BE2C (cell line): ENCODE results near the gene NR1H2.
A peak's percentile ranks its signal among the peaks of the same experiment; 100 is the strongest.

ENCODE experiments used
- DNase-seq: peaks from one replicate; pipeline ENCODE4 v3.0.0-alpha.2; 2020
- H3K27me3 ChIP-seq: fragments of 250-450 bp; sonication (Bioruptor Pico); 2 replicates; pipeline ENCODE4 v1.5.1; 2020; ENCODE audit warnings: mild to moderate bottlenecking
- H3K36me3 ChIP-seq: fragments of 250-450 bp; sonication (Bioruptor Pico); 2 replicates; pipeline ENCODE4 v1.5.1; 2020; ENCODE audit warnings: mild to moderate bottlenecking
- H3K4me1 ChIP-seq: fragments of 250-450 bp; sonication (Bioruptor Pico); 2 replicates; pipeline ENCODE4 v1.5.1; 2020
- H3K4me3 ChIP-seq: 2 replicates; pipeline ENCODE4 v1.5.1; 2011; ENCODE audit warnings: low read depth, low read length
- H3K9me3 ChIP-seq: fragments of 250-450 bp; sonication (Bioruptor Pico); 2 replicates; pipeline ENCODE4 v1.5.1; 2020
- CTCF ChIP-seq: IDR thresholded peaks from 2 replicates; pipeline ENCODE4 v1.5.1; 2012; ENCODE audit warnings: mild to moderate bottlenecking, low read depth, low read length

The NR1H2 gene

GRCh38 chr19:50431343-50432220 lies 55.3 kb downstream of the NR1H2 start:
- H3K27me3 ChIP-seq: no peaks in the 10 kb centered on the region
- H3K4me3 ChIP-seq: peak overlapping the region; percentile 53
- TF ChIP-seq CTCF: no peak
- H3K4me1 ChIP-seq: peaks cover 7% of the 10 kb centered on the region
- no peaks in the 10 kb centered on the region for H3K36me3 ChIP-seq
- no peaks in the 10 kb centered on the region for H3K9me3 ChIP-seq
- DNase-seq: peak; percentile 82

DNA sequence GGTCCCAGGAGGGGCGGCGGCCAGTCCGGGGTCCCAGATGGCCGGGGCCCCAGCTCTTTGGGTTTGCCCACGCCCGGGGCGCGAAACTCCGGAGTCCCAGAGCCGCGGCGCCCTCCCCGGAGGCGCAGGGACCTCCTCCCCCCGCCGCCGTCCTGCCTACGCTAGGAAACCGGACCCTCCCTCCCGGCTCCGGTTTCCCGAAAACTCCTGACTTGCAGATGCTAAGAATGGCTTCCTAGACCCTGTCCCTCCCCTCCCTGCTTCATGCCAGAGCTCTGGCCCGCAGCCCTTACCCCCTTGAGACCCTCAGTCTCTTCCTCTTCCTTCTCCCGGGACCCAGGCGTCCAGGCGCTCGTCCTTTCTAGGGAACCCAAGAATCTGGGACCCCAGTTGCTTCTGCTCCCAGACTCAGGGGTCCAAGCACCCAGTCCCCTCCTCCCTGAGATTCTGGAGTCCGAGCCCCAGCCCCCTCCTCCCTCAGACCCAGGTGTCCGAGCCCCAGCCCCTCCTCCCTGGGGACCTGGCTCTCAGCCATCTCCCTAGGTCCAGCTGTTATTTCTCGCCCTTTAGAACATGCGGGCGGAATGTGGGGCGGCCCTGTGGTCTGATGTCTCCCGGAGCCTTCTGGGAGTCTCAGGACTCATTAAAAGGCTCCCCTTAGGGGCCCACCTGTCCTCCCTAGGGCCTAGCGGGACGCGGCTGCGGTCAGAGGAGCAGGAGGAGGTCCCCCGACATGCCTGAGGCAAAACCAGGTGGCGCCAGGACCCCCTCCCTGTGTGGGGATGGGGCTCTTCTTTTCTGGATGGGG lies 56.2 kb downstream of the NR1H2 start, which contains the start of gene MYBPC2:
Gene MYBPC2 (plus strand): TSS at position 672 of the 808 bp plus-strand sequence. CDS start 62 bp downstream, at position 734.
- DNase-seq: no peak
- no peak for TF ChIP-seq CTCF
- Histone ChIP-seq H3K9me3 (no peaks in the 10 kb centered on the region), H3K36me3 (no peaks in the 10 kb centered on the region), H3K27me3 (no peaks in the 10 kb centered on the region), H3K4me3 (peak within 1 kb of the TSS; percentile 53), H3K4me1 (peaks cover 7% of the 10 kb centered on the region)
